RWPE2 (cell line): ENCODE results near the gene RASAL1.
A peak's percentile ranks its signal among the peaks of the same experiment; 100 is the strongest.

ENCODE experiments used
- ATAC-seq: fragments of 200-7000 bp; cut with Tn5 transposase; 3 replicates; pipeline ENCODE4 v1.9.1; 2021; ENCODE audit warnings: low read depth
- DNase-seq: peaks from one replicate; pipeline ENCODE4 v3.0.0-alpha.2; 2020; ENCODE audit warnings: low spot score
- H3K27ac ChIP-seq: fragments of 450-650 bp; 2 replicates; pipeline ENCODE4 v1.5.1; 2017; ENCODE audit warnings: mild to moderate bottlenecking; ENCODE audit not compliant: poor library complexity, severe bottlenecking
- H3K27me3 ChIP-seq: fragments of 250-450 bp; sonication (Bioruptor Pico); 2 replicates; pipeline ENCODE4 v1.5.1; 2021; ENCODE audit warnings: mild to moderate bottlenecking, moderate library complexity; ENCODE audit not compliant: insufficient read depth, poor library complexity, severe bottlenecking
- H3K36me3 ChIP-seq: fragments of 250-450 bp; sonication (Bioruptor Pico); 2 replicates; pipeline ENCODE4 v1.5.1; 2020; ENCODE audit warnings: low read depth, mild to moderate bottlenecking, moderate library complexity
- H3K4me1 ChIP-seq: fragments of 250-450 bp; sonication (Bioruptor Pico); 2 replicates; pipeline ENCODE4 v1.5.1; 2021; ENCODE audit warnings: mild to moderate bottlenecking, moderate library complexity; ENCODE audit not compliant: insufficient read depth, poor library complexity, severe bottlenecking
- H3K4me3 ChIP-seq: fragments of 250-450 bp; sonication (Bioruptor Pico); 2 replicates; pipeline ENCODE4 v1.5.1; 2021; ENCODE audit warnings: mild to moderate bottlenecking, moderate library complexity; ENCODE audit not compliant: severe bottlenecking
- H3K9me3 ChIP-seq: fragments of 250-450 bp; sonication (Bioruptor Pico); 2 replicates; pipeline ENCODE4 v1.5.1; 2021; ENCODE audit warnings: mild to moderate bottlenecking, moderate library complexity; ENCODE audit not compliant: severe bottlenecking
- CTCF ChIP-seq: fragments of 450-650 bp; IDR thresholded peaks from one replicate; pipeline ENCODE4 v1.5.1; 2017; ENCODE audit warnings: mild to moderate bottlenecking, moderate library complexity; ENCODE audit not compliant: poor library complexity, severe bottlenecking

The RASAL1 gene

GRCh38 chr12:113135178-113136127 lies at the start of gene RASAL1:
Gene RASAL1 (minus strand): TSS chr12:113135761. CDS start chr12:113135462, 299 bp downstream.
- H3K27ac ChIP-seq: no peak within 1 kb of the TSS
- H3K27me3 ChIP-seq: peaks cover 4% of the 10 kb centered on the region
- H3K36me3 ChIP-seq: no peaks in the 10 kb centered on the region
- H3K9me3 ChIP-seq: no peaks in the 10 kb centered on the region
- H3K4me3 ChIP-seq: peak within 1 kb of the TSS; percentile 23
- DNase-seq (no peak), ATAC-seq (peak; percentile 79)
- no peaks in the 10 kb centered on the region for H3K4me1 ChIP-seq
- peak; percentile 72 for TF ChIP-seq CTCF

GRCh38 chr12:113184900-113185179 lies 49.3 kb upstream of the RASAL1 start:
- peak; percentile 91 for DNase-seq
- H3K4me1 ChIP-seq: peaks cover 3% of the 10 kb centered on the region
- no peak for TF ChIP-seq CTCF
- no peaks in the 10 kb centered on the region for H3K9me3 ChIP-seq
- no peaks in the 10 kb centered on the region for H3K27me3 ChIP-seq
- peak; percentile 88 for ATAC-seq
- peaks cover 45% of the 10 kb centered on the region for H3K36me3 ChIP-seq
- H3K4me3 ChIP-seq: peak overlapping the region; percentile 87
- peak overlapping the region; percentile 81 for H3K27ac ChIP-seq

- ATAC-seq (peak; percentile 65), DNase-seq (no peak)
- Histone ChIP-seq H3K36me3 (peaks cover 49% of the 10 kb centered on the region), H3K9me3 (no peaks in the 10 kb centered on the region), H3K4me3 (peak overlapping the region; percentile 87), H3K27me3 (no peaks in the 10 kb centered on the region), H3K4me1 (peaks cover 3% of the 10 kb centered on the region), H3K27ac (peak overlapping the region; percentile 81)
- TF ChIP-seq CTCF: no peak
These were observed 48.7 kb upstream of the RASAL1 start for GRCh38 chr12:113184098-113184899.

GRCh38 chr12:113183030-113183589 lies 47.5 kb upstream of the RASAL1 start:
- no peak for TF ChIP-seq CTCF
- Histone ChIP-seq H3K27me3 (no peaks in the 10 kb centered on the region), H3K27ac (no peak overlapping the region), H3K4me3 (no peak overlapping the region), H3K36me3 (peaks cover 55% of the 10 kb centered on the region), H3K4me1 (peaks cover 3% of the 10 kb centered on the region), H3K9me3 (no peaks in the 10 kb centered on the region)
- ATAC-seq (no peak), DNase-seq (no peak)
